KG1 (cell line): Measurements from ENCODE around the gene BMP2K.
A peak's percentile ranks its signal among the peaks of the same experiment; 100 is the strongest.

Experiments
- DNase-seq: peaks from one replicate; lab custom pipeline; 2025; lab: John Stamatoyannopoulos, UW

BMP2K gene

GRCh38 chr4:78937837-78938236, 161.7 kb downstream of the BMP2K start:
- no peak for DNase-seq

GRCh38 chr4:78938474-78938867, 162.3 kb downstream of the BMP2K start:
- no peak for DNase-seq

- DNase-seq: peak; percentile 66
Measured at GRCh38 chr4:78938868-78939666, 162.9 kb downstream of the BMP2K start, which contains the start of gene PAQR3. TSS of gene PAQR3 (minus strand) at chr4:78939438. CDS start at chr4:78939224, 214 bp downstream.

GRCh38 chr4:78939667-78940008, 163.5 kb downstream of the BMP2K start:
- DNase-seq: no peak

GRCh38 chr4:78940752-78941151, 164.6 kb downstream of the BMP2K start:
- DNase-seq: no peak

- DNase-seq: no peak
Measured at GRCh38 chr4:78944381-78944780, 168.2 kb downstream of the BMP2K start.

GRCh38 chr4:78945651-78946179, 169.6 kb downstream of the BMP2K start:
- no peak for DNase-seq

GRCh38 chr4:78949735-78950134, 173.6 kb downstream of the BMP2K start:
- no peak for DNase-seq

GRCh38 chr4:78951862-78952472, 175.8 kb downstream of the BMP2K start:
- DNase-seq: peak; percentile 17

GRCh38 chr4:78953231-78953630, 177.1 kb downstream of the BMP2K start:
- DNase-seq: no peak

GRCh38 chr4:78953769-78954666, 177.9 kb downstream of the BMP2K start:
- no peak for DNase-seq

- DNase-seq: no peak
Measured at GRCh38 chr4:78956975-78957374, 180.8 kb downstream of the BMP2K start.

- DNase-seq: no peak
Measured at GRCh38 chr4:78960926-78961325, 184.8 kb downstream of the BMP2K start.
